Measurements from ENCODE around the gene KREMEN1. TPM values are rescaled to one million over a fixed set of nuclear protein-coding genes. Genes with fewer than 3 reads are reported as not detected.

Gene KREMEN1
- total RNA-seq, 2 donors from 2014 or later = 8.4 to 13.9 TPM

- Histone ChIP-seq H3K4me3 (no peak overlapping the region), H3K9me3 (no peaks in the 10 kb centered on the region), H3K27me3 (replicated peaks; ENCODE audit: insufficient read depth) (no peaks in the 10 kb centered on the region), H3K27ac (no peak overlapping the region), H3K4me1 (ENCODE audit: control insufficient read depth in 1 of 2, low read depth in 2 of 2) (no peaks in the 10 kb centered on the region), H3K36me3 (peaks cover 8% of the 10 kb centered on the region)
- DNase-seq (ENCODE audit: low spot score) (no peak), ATAC-seq (ENCODE audit: insufficient number of reproducible peaks, low FRiP score, low read depth) (no peak)
- TF ChIP-seq, protein P1, sequence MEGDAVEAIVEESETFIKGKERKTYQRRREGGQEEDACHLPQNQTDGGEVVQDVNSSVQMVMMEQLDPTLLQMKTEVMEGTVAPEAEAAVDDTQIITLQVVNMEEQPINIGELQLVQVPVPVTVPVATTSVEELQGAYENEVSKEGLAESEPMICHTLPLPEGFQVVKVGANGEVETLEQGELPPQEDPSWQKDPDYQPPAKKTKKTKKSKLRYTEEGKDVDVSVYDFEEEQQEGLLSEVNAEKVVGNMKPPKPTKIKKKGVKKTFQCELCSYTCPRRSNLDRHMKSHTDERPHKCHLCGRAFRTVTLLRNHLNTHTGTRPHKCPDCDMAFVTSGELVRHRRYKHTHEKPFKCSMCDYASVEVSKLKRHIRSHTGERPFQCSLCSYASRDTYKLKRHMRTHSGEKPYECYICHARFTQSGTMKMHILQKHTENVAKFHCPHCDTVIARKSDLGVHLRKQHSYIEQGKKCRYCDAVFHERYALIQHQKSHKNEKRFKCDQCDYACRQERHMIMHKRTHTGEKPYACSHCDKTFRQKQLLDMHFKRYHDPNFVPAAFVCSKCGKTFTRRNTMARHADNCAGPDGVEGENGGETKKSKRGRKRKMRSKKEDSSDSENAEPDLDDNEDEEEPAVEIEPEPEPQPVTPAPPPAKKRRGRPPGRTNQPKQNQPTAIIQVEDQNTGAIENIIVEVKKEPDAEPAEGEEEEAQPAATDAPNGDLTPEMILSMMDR (IDR thresholded peaks at IDR 0.05) = no peak
These were observed 64.2 kb downstream of the KREMEN1 start for GRCh38 chr22:29136782-29137700.

GRCh38 chr22:29138556-29139305, 65.9 kb downstream of the KREMEN1 start:
- DNase-seq (ENCODE audit: low spot score) (no peak), ATAC-seq (ENCODE audit: insufficient number of reproducible peaks, low FRiP score, low read depth) (no peak)
- no peak overlapping the region for H3K27ac ChIP-seq
- H3K36me3 ChIP-seq = peaks cover 8% of the 10 kb centered on the region
- no peaks in the 10 kb centered on the region for H3K4me1 ChIP-seq (ENCODE audit: control insufficient read depth in 1 of 2, low read depth in 2 of 2)
- no peaks in the 10 kb centered on the region for H3K9me3 ChIP-seq
- TF ChIP-seq, protein P1 (IDR thresholded peaks at IDR 0.05) = no peak
- no peaks in the 10 kb centered on the region for H3K27me3 ChIP-seq (replicated peaks; ENCODE audit: insufficient read depth)
- no peak overlapping the region for H3K4me3 ChIP-seq

DNA sequence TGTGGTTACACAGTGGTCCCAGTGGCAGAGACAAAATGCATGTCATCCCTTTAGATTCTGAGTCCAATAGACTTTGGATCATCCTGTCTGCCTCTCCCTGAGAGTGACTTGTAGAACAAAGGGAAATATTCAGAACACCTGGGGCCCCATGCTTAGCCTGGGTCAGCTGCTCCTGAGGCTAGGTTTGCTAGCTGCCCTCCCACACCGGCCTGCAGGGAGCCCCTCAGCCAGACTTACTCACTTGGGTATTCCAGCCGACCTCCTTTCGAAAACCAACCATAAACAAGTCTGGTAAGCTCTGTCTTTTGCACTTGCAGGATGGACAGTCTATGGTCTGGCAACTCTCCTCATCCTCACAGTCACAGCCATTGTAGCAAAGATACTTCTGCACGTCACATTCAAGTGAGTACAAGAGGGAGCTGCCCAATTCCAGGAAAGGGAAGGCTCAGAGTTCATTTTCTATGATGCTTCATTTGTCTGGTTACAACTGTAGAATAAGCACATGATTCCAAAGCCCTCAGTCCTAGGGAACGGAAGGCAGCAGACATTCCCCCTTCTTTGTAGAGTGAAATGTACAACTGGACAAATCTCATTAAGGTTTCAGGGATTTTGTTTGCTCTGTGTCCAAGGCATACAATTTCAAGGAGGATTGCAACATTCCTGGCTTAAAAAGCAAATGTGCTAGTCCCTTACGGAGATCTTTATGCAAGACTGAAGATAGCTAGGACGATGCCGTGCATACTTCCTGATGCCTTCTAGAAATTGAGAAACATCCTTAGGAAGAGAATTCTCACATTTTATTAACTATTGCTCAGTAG, 67.3 kb downstream of the KREMEN1 start:
- peaks cover 8% of the 10 kb centered on the region for H3K36me3 ChIP-seq
- no peaks in the 10 kb centered on the region for H3K27me3 ChIP-seq (replicated peaks; ENCODE audit: insufficient read depth)
- H3K4me3 ChIP-seq = no peak overlapping the region
- no peak overlapping the region for H3K27ac ChIP-seq
- no peaks in the 10 kb centered on the region for H3K4me1 ChIP-seq (ENCODE audit: control insufficient read depth in 1 of 2, low read depth in 2 of 2)
- TF ChIP-seq, protein P1 (IDR thresholded peaks at IDR 0.05) = no peak
- H3K9me3 ChIP-seq = no peaks in the 10 kb centered on the region
- ATAC-seq (ENCODE audit: insufficient number of reproducible peaks, low FRiP score, low read depth) = no peak
- no peak for DNase-seq (ENCODE audit: low spot score)

DNA sequence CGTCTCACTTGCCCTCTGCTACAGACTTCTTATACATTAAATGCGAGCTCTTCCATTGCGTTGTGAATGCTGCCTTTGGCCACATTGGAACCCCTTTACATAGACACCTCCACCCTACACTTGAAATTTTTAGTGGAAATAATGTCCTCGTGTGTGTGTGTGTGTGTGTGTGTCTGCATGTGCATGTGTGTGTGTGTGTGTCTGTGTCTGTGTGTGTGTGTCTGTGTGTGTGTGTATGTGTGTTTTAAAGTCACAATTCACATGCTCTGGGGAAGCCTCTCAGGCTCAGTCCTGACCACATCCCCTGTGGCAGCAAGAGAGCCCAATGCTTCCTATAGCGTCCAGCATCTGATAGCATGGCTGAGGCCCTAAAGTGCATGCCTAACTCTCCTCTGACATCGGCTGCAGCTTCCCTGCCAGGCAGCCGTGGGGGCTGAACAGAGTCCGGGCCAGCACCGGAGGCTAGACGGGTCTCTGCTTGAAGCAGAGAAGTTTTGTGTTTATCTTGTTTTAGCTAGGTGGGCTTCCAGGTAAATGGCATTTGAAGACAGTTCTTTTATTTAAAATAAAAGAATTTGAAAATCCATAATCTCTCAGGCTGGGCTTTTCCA, 68.3 kb downstream of the KREMEN1 start:
- ATAC-seq (ENCODE audit: insufficient number of reproducible peaks, low FRiP score, low read depth) (no peak), DNase-seq (ENCODE audit: low spot score) (no peak)
- Histone ChIP-seq H3K9me3 (no peaks in the 10 kb centered on the region), H3K27ac (no peak overlapping the region), H3K4me3 (no peak overlapping the region), H3K4me1 (ENCODE audit: control insufficient read depth in 1 of 2, low read depth in 2 of 2) (no peaks in the 10 kb centered on the region), H3K27me3 (replicated peaks; ENCODE audit: insufficient read depth) (no peaks in the 10 kb centered on the region), H3K36me3 (peaks cover 8% of the 10 kb centered on the region)
- TF ChIP-seq, protein P1 (IDR thresholded peaks at IDR 0.05) = no peak
